HepG2 (cell line): ENCODE results near the gene EHD1.

Experiments
- EP300 ChIP-seq, 3 experiments: sonication (generic) in 1 of 3; formaldehyde crosslinking in 1 of 3; IDR thresholded peaks; 2 replicates each; pipeline versions ENCODE4 v1.5.1 to v1.6.1; 2011 to 2020; ENCODE audit warnings: low read depth in 2 of 3, low read length in 2 of 3, borderline replicate concordance in 1 of 3, improper control_type of control experiment in 1 of 3, mild to moderate bottlenecking in 1 of 3, missing genetic modification reagents in 1 of 3, moderate library complexity in 1 of 3
- FOXK2 ChIP-seq: fragments of 450-650 bp; IDR thresholded peaks from 2 replicates; pipeline ENCODE4 v1.6.1; 2016
- GABPA ChIP-seq, 2 experiments: IDR thresholded peaks; 2 replicates each; pipeline ENCODE4 v1.6.1; 2011 to 2016; ENCODE audit warnings: low read depth in 2 of 2, low read length in 1 of 2, missing biosample characterization in 1 of 2, missing genetic modification characterization in 1 of 2
- MYC ChIP-seq: sonication (generic); formaldehyde crosslinking; IDR thresholded peaks from 2 replicates; pipeline ENCODE4 v1.9.0; 2021; ENCODE audit warnings: missing genetic modification reagents, borderline replicate concordance
- ZBTB21 ChIP-seq: sonication (generic); formaldehyde crosslinking; IDR thresholded peaks from 2 replicates; pipeline ENCODE4 v1.4.0; 2020; ENCODE audit warnings: missing genetic modification reagents
- TF ChIP-seq, protein P1 (sequence below): sonication (generic); formaldehyde crosslinking; IDR thresholded peaks from 2 replicates; pipeline ENCODE4 v1.5.0; 2020; ENCODE audit warnings: mild to moderate bottlenecking, missing genetic modification reagents, moderate library complexity

DNA sequence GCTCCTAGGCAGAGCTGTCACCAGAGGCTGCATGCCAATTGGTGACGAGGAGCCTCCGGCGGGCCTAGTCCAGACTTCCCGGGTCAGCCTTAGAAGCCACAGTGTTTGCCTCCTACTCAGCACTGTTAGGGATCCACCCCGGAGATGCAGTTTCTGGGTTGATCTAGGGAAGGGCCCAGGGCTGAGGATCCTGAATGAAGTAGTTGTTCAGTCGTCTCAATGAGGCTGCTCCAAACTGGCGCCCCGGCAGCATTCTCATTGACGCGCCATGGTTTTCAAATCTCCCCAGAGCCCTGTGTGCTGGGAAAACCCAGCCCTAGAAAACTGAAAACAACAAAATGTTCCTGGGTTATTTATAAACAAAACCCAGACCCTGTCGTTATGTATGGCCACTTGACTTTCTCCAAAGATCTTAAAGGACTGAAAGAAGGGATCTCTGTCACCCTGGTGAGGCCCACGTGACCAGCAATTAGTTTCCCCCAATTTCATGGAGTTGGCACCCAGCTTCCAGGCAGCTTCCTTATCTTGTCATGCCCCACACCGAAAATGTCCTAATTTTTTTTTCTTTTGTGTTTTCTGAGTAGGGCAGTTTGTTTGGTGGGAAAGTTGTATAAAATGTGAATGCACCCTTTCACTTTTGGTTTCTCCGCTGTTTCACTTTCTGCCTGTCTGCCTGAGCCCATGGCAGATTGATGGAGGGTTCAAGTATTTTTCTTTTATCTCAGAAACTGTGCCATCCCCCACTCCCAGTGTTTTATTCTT is 2.0 kb upstream of the EHD1 start:
- TF ChIP-seq, protein P1, sequence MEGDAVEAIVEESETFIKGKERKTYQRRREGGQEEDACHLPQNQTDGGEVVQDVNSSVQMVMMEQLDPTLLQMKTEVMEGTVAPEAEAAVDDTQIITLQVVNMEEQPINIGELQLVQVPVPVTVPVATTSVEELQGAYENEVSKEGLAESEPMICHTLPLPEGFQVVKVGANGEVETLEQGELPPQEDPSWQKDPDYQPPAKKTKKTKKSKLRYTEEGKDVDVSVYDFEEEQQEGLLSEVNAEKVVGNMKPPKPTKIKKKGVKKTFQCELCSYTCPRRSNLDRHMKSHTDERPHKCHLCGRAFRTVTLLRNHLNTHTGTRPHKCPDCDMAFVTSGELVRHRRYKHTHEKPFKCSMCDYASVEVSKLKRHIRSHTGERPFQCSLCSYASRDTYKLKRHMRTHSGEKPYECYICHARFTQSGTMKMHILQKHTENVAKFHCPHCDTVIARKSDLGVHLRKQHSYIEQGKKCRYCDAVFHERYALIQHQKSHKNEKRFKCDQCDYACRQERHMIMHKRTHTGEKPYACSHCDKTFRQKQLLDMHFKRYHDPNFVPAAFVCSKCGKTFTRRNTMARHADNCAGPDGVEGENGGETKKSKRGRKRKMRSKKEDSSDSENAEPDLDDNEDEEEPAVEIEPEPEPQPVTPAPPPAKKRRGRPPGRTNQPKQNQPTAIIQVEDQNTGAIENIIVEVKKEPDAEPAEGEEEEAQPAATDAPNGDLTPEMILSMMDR, result no peak
- TF ChIP-seq EP300 (IDR thresholded peaks at IDR 0.05; ENCODE audit: low read depth in 2 of 2, low read length in 2 of 2), result no peak
- no peak for TF ChIP-seq EP300 (CRISPR knock-in tag; IDR thresholded peaks at IDR 0.05; ENCODE audit: borderline replicate concordance)
- no peak for TF ChIP-seq GABPA (IDR thresholded peaks at IDR 0.05; ENCODE audit: low read depth, low read length)
- no peak for TF ChIP-seq GABPA (CRISPR knock-in tag; IDR thresholded peaks at IDR 0.05; ENCODE audit: low read depth)
- no peak for TF ChIP-seq ZBTB21 (CRISPR knock-in tag)
- no peak for TF ChIP-seq FOXK2
- no peak for TF ChIP-seq MYC (CRISPR knock-in tag)
